T47D (cell line): ENCODE data around the gene TMEM201.

Experiments
- DNase-seq, 2 experiments: peaks; one replicate each; pipeline versions ENCODE4 v3.0.0 to v3.0.0-alpha.2; 2011 to 2012; ENCODE audit warnings: low read depth in 1 of 2, low spot score in 1 of 2
- JUND ChIP-seq: IDR thresholded peaks from 2 replicates; pipeline ENCODE4 v1.6.1; 2012; ENCODE audit warnings: low read depth
- in situ Hi-C: cut with HindIII; loops from 2 replicates; pipeline ENCODE4 v1.10.0; 2016; ENCODE audit warnings: low sequenced_read_pairs, low pct_unique_long_range_greater_than_20kb

Gene TMEM201

GRCh38 chr1:9663257-9663656 is 74.5 kb downstream of the TMEM201 start:
- DNase-seq = no peak
- in situ Hi-C loops = no loop called here
- TF ChIP-seq JUND = no peak
